HepG2 (cell line): ENCODE results near the gene AHCYL2. TPM values are rescaled to one million over a fixed set of nuclear protein-coding genes. Genes with fewer than 3 reads are reported as not detected.
A peak's percentile ranks its signal among the peaks of the same experiment; 100 is the strongest.

ENCODE experiments used
- CBX5 ChIP-seq: sonication (generic); formaldehyde crosslinking; IDR thresholded peaks from 2 replicates; pipeline ENCODE4 v1.4.0; 2020; ENCODE audit warnings: missing genetic modification reagents, borderline replicate concordance
- ERF ChIP-seq: IDR thresholded peaks from 2 replicates; pipeline ENCODE4 v1.6.1; 2018; ENCODE audit warnings: missing biosample characterization, missing genetic modification reagents
- HIVEP1 ChIP-seq: sonication (generic); formaldehyde crosslinking; IDR thresholded peaks from 2 replicates; pipeline ENCODE4 v1.4.0; 2020; ENCODE audit warnings: mild to moderate bottlenecking, missing genetic modification reagents
- HOXA3 ChIP-seq: sonication (generic); formaldehyde crosslinking; IDR thresholded peaks from 2 replicates; pipeline ENCODE4 v1.5.0; 2020; ENCODE audit warnings: missing genetic modification reagents
- HOXA5 ChIP-seq: sonication (generic); formaldehyde crosslinking; IDR thresholded peaks from 2 replicates; pipeline ENCODE4 v1.4.0; 2020; ENCODE audit warnings: missing genetic modification reagents
- LCORL ChIP-seq, 2 experiments: fragments of 450-650 bp in 1 of 2; sonication (generic) in 1 of 2; formaldehyde crosslinking in 1 of 2; IDR thresholded peaks; 2 replicates each; pipeline versions ENCODE4 v1.5.0 to v1.6.1; 2017 to 2020; ENCODE audit warnings: antibody characterized with exemption in 1 of 2, missing genetic modification reagents in 1 of 2
- NONO ChIP-seq, 2 experiments: fragments of 450-650 bp in 1 of 2; sonication (generic) in 1 of 2; formaldehyde crosslinking in 1 of 2; IDR thresholded peaks in 1 of 2; conservative IDR thresholded peaks in 1 of 2; 2 replicates each; pipeline versions ENCODE4 v1.6.1 to v1.8.0; 2017 to 2022; ENCODE audit warnings: mild to moderate bottlenecking in 1 of 2, missing genetic modification reagents in 1 of 2, moderate library complexity in 1 of 2
- PHF5A ChIP-seq: IDR thresholded peaks from one replicate; pipeline ENCODE4 v1.6.1; 2018; ENCODE audit warnings: low read depth, missing genetic modification reagents; ENCODE audit not compliant: unreplicated experiment
- SMAD3 ChIP-seq: sonication (generic); formaldehyde crosslinking; IDR thresholded peaks from 2 replicates; pipeline ENCODE4 v1.4.0; 2020; ENCODE audit warnings: missing genetic modification reagents
- SMC3 ChIP-seq: IDR thresholded peaks from 2 replicates; pipeline ENCODE4 v1.6.1; 2011; ENCODE audit warnings: low read length, improper control_type of control experiment
- STAG1 ChIP-seq: sonication (generic); formaldehyde crosslinking; IDR thresholded peaks from 2 replicates; pipeline ENCODE4 v1.4.0; 2020; ENCODE audit warnings: missing genetic modification reagents
- SYNCRIP ChIP-seq: fragments of 200-400 bp; formaldehyde crosslinking; IDR thresholded peaks from 2 replicates; pipeline ENCODE4 v1.6.1; 2018; ENCODE audit warnings: mild to moderate bottlenecking, low read depth, low read length; ENCODE audit not compliant: insufficient read depth
- TBX2 ChIP-seq: sonication (generic); formaldehyde crosslinking; IDR thresholded peaks from 2 replicates; pipeline ENCODE4 v1.5.0; 2020; ENCODE audit warnings: missing genetic modification reagents, mild to moderate bottlenecking, borderline replicate concordance
- THAP9 ChIP-seq: sonication (generic); formaldehyde crosslinking; IDR thresholded peaks from 2 replicates; pipeline ENCODE4; 2020; ENCODE audit warnings: missing genetic modification reagents, mild to moderate bottlenecking, borderline replicate concordance
- ZBTB38 ChIP-seq: sonication (generic); formaldehyde crosslinking; IDR thresholded peaks from 2 replicates; pipeline ENCODE4 v1.5.1; 2020; ENCODE audit warnings: mild to moderate bottlenecking, missing genetic modification reagents
- ZBTB8A ChIP-seq: sonication (generic); formaldehyde crosslinking; IDR thresholded peaks from 2 replicates; pipeline ENCODE4 v1.4.0; 2020; ENCODE audit warnings: mild to moderate bottlenecking, low read depth, missing genetic modification reagents, borderline replicate concordance
- ZNF124 ChIP-seq: sonication (generic); formaldehyde crosslinking; IDR thresholded peaks from 2 replicates; pipeline ENCODE4 v1.4.0; 2020; ENCODE audit warnings: missing genetic modification reagents
- ZNF253 ChIP-seq: sonication (generic); formaldehyde crosslinking; IDR thresholded peaks from 2 replicates; pipeline ENCODE4 v1.8.0; 2022; ENCODE audit warnings: mild to moderate bottlenecking, missing genetic modification reagents, borderline replicate concordance
- ZNF292 ChIP-seq: sonication (generic); formaldehyde crosslinking; IDR thresholded peaks from 2 replicates; pipeline ENCODE4 v1.8.1; 2022; ENCODE audit warnings: mild to moderate bottlenecking, low read depth, missing genetic modification reagents, borderline replicate concordance
- ZNF331 ChIP-seq: sonication (generic); formaldehyde crosslinking; IDR thresholded peaks from 2 replicates; pipeline ENCODE4 v1.4.0; 2020; ENCODE audit warnings: missing genetic modification reagents
- ZNF460 ChIP-seq: sonication (generic); formaldehyde crosslinking; IDR thresholded peaks from 2 replicates; pipeline ENCODE4 v1.5.1; 2020; ENCODE audit warnings: missing genetic modification reagents, mild to moderate bottlenecking, borderline replicate concordance
- ZNF503 ChIP-seq: sonication (generic); formaldehyde crosslinking; IDR thresholded peaks from 2 replicates; pipeline ENCODE4 v1.4.0; 2020; ENCODE audit warnings: missing genetic modification reagents
- ZNF549 ChIP-seq: sonication (generic); formaldehyde crosslinking; IDR thresholded peaks from 2 replicates; pipeline ENCODE4 v1.5.0; 2020; ENCODE audit warnings: missing genetic modification reagents
- ZNF580 ChIP-seq: IDR thresholded peaks from 2 replicates; pipeline ENCODE4 v1.6.1; 2016; ENCODE audit warnings: low read depth, borderline replicate concordance
- ZNF597 ChIP-seq: sonication (generic); formaldehyde crosslinking; IDR thresholded peaks from 2 replicates; pipeline ENCODE4 v1.5.0; 2020; ENCODE audit warnings: missing genetic modification reagents
- polyA plus RNA-seq, 8 experiments: library from polyadenylated mRNA; depleted of rRNA in 3 of 8; stranded (reverse) in 7 of 8; unstranded in 1 of 8; fragments of >200 nt; fragmentation: Illumina TruSeq in 4 of 8; extraction: Trizol in 4 of 8; gene quantifications; 2 replicates each; pipeline versions ENCODE4 v1.2.1 to v1.2.3, GENCODE V29; 2011 to 2016; ENCODE audit warnings: low read depth in 4 of 8, missing spikeins in 1 of 8, mixed read lengths in 1 of 8; ENCODE audit not compliant: insufficient read depth in 1 of 8
- total RNA-seq, 5 experiments: library from RNA; depleted of rRNA; stranded (reverse); fragments of >200 nt; fragmentation: Illumina TruSeq; extraction: Trizol; gene quantifications; 2 replicates each; pipeline ENCODE4 v1.2.3, GENCODE V29; 2016; ENCODE audit warnings: low read depth in 1 of 5

The AHCYL2 gene
- total and polyA plus RNA-seq, 2 of the 13 experiments (the other 11 are each of a cell fraction or from before 2014, with no cell fraction given), result 9.5 to 14.7 TPM

GRCh38 chr7:129218514-129219062 lies 6.2 kb upstream of the AHCYL2 start (continued):
- TF ChIP-seq THAP9 (CRISPR knock-in tag) (no peak), ZNF503 (no peak), ZNF253 (CRISPR knock-in tag) (no peak), HIVEP1 (no peak), TBX2 (CRISPR knock-in tag) (no peak), NONO (IDR thresholded peaks at IDR 0.05) (no peak), NONO (CRISPR knock-in tag; conservative IDR thresholded peaks at IDR 0.05) (no peak), ZNF124 (CRISPR knock-in tag) (no peak), ZBTB8A (CRISPR knock-in tag) (no peak), SYNCRIP (no peak), LCORL (IDR thresholded peaks at IDR 0.05) (no peak), LCORL (CRISPR knock-in tag; IDR thresholded peaks at IDR 0.05) (no peak), ZBTB38 (no peak), ZNF460 (CRISPR knock-in tag) (no peak), PHF5A (CRISPR knock-in tag) (no peak), ERF (CRISPR knock-in tag) (peak; percentile 52; the same call in 1 of the 2 replicates), SMAD3 (CRISPR knock-in tag) (no peak), ZNF597 (no peak), ZNF549 (CRISPR knock-in tag) (no peak), STAG1 (peak; percentile 95), ZNF580 (no peak; the same call in 1 of the 2 replicates), ZNF331 (0 out of 2 replicates have a peak, but pooled peaks have one; percentile 34), SMC3 (peak; percentile 89), ZNF292 (no peak), HOXA3 (CRISPR knock-in tag) (peak; percentile 22; the same call in 1 of the 2 replicates), CBX5 (no peak), HOXA5 (no peak)
